HG03175 (cell line): Measurements from ENCODE around the gene LRP6.

Experiments used
- ATAC-seq: cut with Tn5 transposase; IDR thresholded peaks from one replicate; pipeline ENCODE4 v1.9.1; 2021; ENCODE audit warnings: mild to moderate bottlenecking, moderate library complexity; ENCODE audit not compliant: unreplicated experiment

Gene LRP6

GRCh38 chr12:12083688-12084087 is 183.2 kb downstream of the LRP6 start:
- ATAC-seq = no peak

- peak; percentile 47 for ATAC-seq
Observed at GRCh38 chr12:12081836-12082497, 184.9 kb downstream of the LRP6 start.

- no peak for ATAC-seq
Observed at GRCh38 chr12:12079291-12079690, 187.6 kb downstream of the LRP6 start.

- ATAC-seq = no peak
Observed at GRCh38 chr12:12072064-12072760, 194.6 kb downstream of the LRP6 start.

- no peak for ATAC-seq
Observed at GRCh38 chr12:12070674-12071656, 195.9 kb downstream of the LRP6 start, which contains the start of gene BCL2L14. Gene BCL2L14 (plus strand): TSS chr12:12070939. CDS start chr12:12079306, 8,367 bp downstream.

GRCh38 chr12:12069821-12070548 is 196.9 kb downstream of the LRP6 start:
- ATAC-seq = no peak

- no peak for ATAC-seq
Observed at GRCh38 chr12:12068751-12069150, 198.1 kb downstream of the LRP6 start.
